Cardiac fibroblast (primary cell): Measurements from ENCODE around the gene SFI1.
A peak's percentile ranks its signal among the peaks of the same experiment; 100 is the strongest.

ENCODE experiments used
- DNase-seq, 2 donors: peaks; one replicate each; pipeline versions ENCODE4 v3.0.0 to v3.0.0-alpha.2; 2010; ENCODE audit warnings: low read depth in 2 of 2
- H3K4me3 ChIP-seq, 2 donors: replicated peaks in 1 of 2; 1 replicate in 1 of 2; 2 replicates in 1 of 2; pipeline ENCODE4 v1.5.1; 2011; ENCODE audit warnings: low read depth in 2 of 2, low read length in 2 of 2, mild to moderate bottlenecking in 2 of 2, moderate library complexity in 1 of 2
- TF ChIP-seq, protein P1 (sequence below): IDR thresholded peaks from one replicate; pipeline ENCODE4 v1.5.1; 2011; ENCODE audit warnings: low read depth, mild to moderate bottlenecking, low read length, inconsistent platforms

Gene SFI1

GRCh38 chr22:31631436-31631835 lies 135.1 kb downstream of the SFI1 start:
- peak overlapping the region; percentile 78 to 91 for H3K4me3 ChIP-seq
- DNase-seq, result no peak
- TF ChIP-seq, protein P1, sequence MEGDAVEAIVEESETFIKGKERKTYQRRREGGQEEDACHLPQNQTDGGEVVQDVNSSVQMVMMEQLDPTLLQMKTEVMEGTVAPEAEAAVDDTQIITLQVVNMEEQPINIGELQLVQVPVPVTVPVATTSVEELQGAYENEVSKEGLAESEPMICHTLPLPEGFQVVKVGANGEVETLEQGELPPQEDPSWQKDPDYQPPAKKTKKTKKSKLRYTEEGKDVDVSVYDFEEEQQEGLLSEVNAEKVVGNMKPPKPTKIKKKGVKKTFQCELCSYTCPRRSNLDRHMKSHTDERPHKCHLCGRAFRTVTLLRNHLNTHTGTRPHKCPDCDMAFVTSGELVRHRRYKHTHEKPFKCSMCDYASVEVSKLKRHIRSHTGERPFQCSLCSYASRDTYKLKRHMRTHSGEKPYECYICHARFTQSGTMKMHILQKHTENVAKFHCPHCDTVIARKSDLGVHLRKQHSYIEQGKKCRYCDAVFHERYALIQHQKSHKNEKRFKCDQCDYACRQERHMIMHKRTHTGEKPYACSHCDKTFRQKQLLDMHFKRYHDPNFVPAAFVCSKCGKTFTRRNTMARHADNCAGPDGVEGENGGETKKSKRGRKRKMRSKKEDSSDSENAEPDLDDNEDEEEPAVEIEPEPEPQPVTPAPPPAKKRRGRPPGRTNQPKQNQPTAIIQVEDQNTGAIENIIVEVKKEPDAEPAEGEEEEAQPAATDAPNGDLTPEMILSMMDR, result no peak

DNA sequence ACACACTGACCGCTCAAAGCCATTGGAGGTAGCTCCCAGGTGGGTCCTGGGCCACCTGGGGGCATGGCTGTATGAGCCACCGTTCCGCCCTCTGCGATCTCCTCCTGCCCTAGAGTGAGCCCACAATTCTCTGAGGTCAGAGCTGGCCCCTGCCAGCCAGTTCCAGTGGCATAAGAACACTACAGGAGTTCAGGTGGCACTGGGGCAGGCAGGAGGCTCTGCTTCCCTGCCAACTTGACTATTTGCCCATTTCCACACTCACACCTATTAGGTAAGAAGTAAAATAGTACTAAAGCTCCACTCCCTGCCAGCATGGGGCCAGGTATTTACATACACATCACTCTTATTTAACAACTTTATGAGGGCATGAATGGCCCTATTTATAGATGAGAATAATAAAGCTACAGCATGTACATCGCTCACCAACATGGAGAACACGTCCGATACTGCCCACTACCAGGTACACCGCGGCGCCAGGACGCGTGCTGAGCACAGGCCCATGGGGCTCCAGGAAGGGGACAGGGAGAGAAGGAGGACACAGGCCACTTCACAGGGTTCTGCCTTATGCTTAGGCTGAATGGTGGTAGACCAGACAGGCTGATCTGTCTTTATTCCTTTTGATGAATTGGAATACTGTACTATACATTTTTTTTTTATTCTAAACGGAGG lies 139.4 kb downstream of the SFI1 start:
- DNase-seq, result no peak
- TF ChIP-seq, protein P1, result no peak
- H3K4me3 ChIP-seq, result no peak overlapping the region

- TF ChIP-seq, protein P1, result no peak
- peak overlapping the region in 1 of 2 donors; percentile 51 for H3K4me3 ChIP-seq
- peak in 1 of 2 donors; percentile 38 for DNase-seq
Observed at GRCh38 chr22:31637447-31637890, 141.1 kb downstream of the SFI1 start.

GRCh38 chr22:31637891-31638618 lies 141.7 kb downstream of the SFI1 start:
- TF ChIP-seq, protein P1, result no peak
- peak; percentile 60 to 78 for DNase-seq
- peak overlapping the region in 1 of 2 donors; percentile 51 for H3K4me3 ChIP-seq

- TF ChIP-seq, protein P1, result no peak
- DNase-seq, result no peak
Observed at GRCh38 chr22:31639436-31640039, 143.2 kb downstream of the SFI1 start.

DNA sequence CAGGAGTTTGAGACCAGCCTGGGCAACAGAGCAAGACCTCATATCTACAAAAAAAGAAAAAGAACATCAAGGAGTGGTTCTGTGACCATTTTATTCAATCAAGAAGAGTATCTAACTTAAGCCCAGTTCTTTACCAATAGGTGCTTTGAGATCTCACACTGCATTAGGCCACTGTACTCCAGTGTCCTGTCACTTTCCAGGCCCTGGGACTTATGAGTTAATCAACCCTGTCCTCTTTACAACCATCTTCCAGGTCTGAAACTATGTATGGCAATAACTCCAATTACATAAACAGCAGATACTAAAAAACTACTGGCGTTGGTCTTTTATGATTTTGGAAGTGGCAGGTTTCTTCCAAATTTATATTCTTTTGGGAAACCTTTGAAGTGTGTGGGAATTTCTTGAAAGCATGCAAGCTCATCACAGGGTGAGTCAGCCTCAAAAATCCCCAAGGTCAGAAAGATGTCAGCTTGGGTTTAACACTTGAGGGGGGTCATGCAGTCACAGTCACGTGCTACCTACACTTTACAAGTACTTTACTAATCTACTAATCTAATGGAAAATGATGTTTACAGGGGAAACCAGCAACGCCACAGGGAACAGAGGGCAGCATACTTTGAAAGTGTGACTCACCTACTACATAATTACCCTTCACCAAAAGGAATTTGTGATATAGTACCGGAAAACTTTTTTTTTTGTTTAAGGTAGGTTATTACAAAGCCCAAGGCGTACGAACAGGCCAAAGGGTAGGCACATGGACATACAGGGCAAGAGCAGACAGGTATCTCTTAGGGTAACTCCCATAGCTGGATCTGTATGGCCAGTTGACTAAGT lies 150.1 kb downstream of the SFI1 start:
- peak; percentile 95 to 97 for DNase-seq
- H3K4me3 ChIP-seq, result no peak overlapping the region
- TF ChIP-seq, protein P1, result no peak

More at GRCh38 chr22:31639436-31640039, 143.2 kb downstream of the SFI1 start:
- no peak overlapping the region for H3K4me3 ChIP-seq
